Endothelial cell (in vitro differentiated cells): ENCODE results near the gene BBLN. TPM values are rescaled to one million over a fixed set of nuclear protein-coding genes. Genes with fewer than 3 reads are reported as not detected.

Experiments used
- DNase-seq: peaks from one replicate; pipeline ENCODE4 v3.0.0; 2021; ENCODE audit warnings: low spot score
- H3K27ac Mint-ChIP-seq: one replicate; pipeline ENCODE4 v1.8.0; 2021; ENCODE audit warnings: mixed read lengths, inconsistent platforms; ENCODE audit not compliant: unreplicated experiment
- H3K27me3 Mint-ChIP-seq: one replicate; pipeline ENCODE4 v1.8.0; 2021; ENCODE audit warnings: mild to moderate bottlenecking, moderate library complexity, mixed read lengths, inconsistent platforms; ENCODE audit not compliant: unreplicated experiment
- H3K36me3 Mint-ChIP-seq: one replicate; pipeline ENCODE4 v1.8.0; 2021; ENCODE audit warnings: mild to moderate bottlenecking, low read depth, mixed read lengths, inconsistent platforms; ENCODE audit not compliant: unreplicated experiment
- H3K4me1 Mint-ChIP-seq: one replicate; pipeline ENCODE4 v1.8.0; 2021; ENCODE audit warnings: mild to moderate bottlenecking, mixed read lengths, inconsistent platforms; ENCODE audit not compliant: unreplicated experiment
- H3K4me3 Mint-ChIP-seq: one replicate; pipeline ENCODE4 v1.8.0; 2021; ENCODE audit warnings: mild to moderate bottlenecking, mixed read lengths, inconsistent platforms; ENCODE audit not compliant: unreplicated experiment
- H3K9me3 Mint-ChIP-seq: one replicate; pipeline ENCODE4 v1.8.0; 2021; ENCODE audit warnings: mixed read lengths, inconsistent platforms; ENCODE audit not compliant: unreplicated experiment
- total RNA-seq: library from RNA; stranded (reverse); fragmentation: NEBNext Ultra II Directional; extraction: Animal tissue kit (Norgen Biotek cat#: 25700); gene quantifications from one replicate; pipeline ENCODE4 v1.2.1, GENCODE V29; 2021; ENCODE audit not compliant: unreplicated experiment
- TF ChIP-seq, protein P1 (sequence below): fragments of 200-600 bp; sonication (generic); IDR thresholded peaks from one replicate; pipeline ENCODE4 v1.5.0; 2021; ENCODE audit warnings: antibody characterized with exemption; ENCODE audit not compliant: unreplicated experiment

BBLN gene
- total RNA-seq, 1 donor from 2014 or later, result 62.1 TPM

DNA sequence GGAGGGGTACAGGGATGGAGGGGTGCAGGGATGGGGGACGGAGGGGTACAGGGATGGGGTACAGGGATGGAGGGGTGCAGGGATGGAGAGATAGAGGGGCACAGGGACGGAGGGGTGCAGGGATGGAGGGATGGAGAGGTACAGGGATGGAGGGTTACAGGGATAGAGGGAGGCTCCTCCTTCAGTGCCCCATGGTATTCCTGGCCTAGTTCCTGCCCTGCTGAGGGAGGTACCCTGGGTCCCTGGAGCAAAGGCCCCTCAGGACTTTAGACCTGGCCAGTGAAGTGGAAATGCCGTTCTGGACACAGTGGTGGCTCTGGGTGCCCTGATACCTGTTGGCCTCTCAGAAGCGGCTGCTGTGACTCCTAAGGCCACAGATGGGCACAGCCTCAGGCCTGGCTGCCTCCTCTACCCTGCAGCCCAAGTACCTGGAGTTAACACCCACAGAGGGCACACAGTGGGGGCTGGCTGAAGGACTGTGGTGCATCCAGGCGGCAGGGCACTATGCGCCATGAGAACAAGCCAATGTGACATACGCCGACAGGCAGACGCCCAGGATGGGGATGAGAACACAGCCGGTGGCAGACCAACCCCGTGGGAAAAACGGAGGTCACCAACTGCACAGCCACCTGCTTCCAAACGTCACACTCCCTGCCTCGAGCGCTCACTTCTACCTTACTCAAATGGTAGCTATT, 40.9 kb upstream of the BBLN start:
- no peaks in the 10 kb centered on the region for H3K36me3 Mint-ChIP-seq
- peaks cover 3% of the 10 kb centered on the region for H3K27me3 Mint-ChIP-seq
- TF ChIP-seq, protein P1, sequence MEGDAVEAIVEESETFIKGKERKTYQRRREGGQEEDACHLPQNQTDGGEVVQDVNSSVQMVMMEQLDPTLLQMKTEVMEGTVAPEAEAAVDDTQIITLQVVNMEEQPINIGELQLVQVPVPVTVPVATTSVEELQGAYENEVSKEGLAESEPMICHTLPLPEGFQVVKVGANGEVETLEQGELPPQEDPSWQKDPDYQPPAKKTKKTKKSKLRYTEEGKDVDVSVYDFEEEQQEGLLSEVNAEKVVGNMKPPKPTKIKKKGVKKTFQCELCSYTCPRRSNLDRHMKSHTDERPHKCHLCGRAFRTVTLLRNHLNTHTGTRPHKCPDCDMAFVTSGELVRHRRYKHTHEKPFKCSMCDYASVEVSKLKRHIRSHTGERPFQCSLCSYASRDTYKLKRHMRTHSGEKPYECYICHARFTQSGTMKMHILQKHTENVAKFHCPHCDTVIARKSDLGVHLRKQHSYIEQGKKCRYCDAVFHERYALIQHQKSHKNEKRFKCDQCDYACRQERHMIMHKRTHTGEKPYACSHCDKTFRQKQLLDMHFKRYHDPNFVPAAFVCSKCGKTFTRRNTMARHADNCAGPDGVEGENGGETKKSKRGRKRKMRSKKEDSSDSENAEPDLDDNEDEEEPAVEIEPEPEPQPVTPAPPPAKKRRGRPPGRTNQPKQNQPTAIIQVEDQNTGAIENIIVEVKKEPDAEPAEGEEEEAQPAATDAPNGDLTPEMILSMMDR, result no peak
- DNase-seq, result no peak
- peaks cover 2% of the 10 kb centered on the region for H3K4me1 Mint-ChIP-seq
- no peak overlapping the region for H3K4me3 Mint-ChIP-seq
- no peaks in the 10 kb centered on the region for H3K9me3 Mint-ChIP-seq
- no peak overlapping the region for H3K27ac Mint-ChIP-seq

DNA sequence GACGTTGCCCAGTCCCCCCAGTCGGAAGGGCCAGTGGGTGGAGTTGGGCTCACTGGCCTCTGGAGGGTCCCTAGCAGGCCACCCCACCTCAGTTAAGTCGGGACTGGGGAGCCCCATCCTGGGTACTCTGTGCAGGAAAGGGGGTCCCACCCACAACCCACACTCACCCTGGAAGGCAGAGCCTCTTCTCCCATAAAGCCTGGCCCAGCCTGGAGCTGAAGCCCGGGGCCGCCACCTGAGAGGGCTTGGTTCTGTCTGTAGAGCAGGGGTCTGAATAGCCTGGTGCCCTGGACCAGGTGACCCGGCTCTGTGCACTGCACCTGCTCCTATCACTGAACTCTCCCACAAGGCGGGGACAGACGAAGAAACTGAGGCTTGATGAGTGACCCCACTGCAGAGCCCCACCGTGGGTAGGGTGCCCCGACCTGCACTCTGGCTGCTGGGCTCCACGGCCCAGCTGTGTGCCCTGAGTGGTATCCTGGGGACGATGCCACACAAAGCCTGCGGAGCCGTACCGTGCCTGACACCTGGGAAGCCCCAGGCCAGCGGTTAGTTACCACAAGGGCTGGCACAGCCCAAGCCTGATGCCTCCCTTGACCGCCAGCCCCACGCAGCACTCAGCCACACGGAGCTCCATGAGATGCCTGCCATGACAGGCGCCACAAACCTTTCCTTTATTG, 39.9 kb upstream of the BBLN start:
- no peaks in the 10 kb centered on the region for H3K9me3 Mint-ChIP-seq
- TF ChIP-seq, protein P1, result no peak
- DNase-seq, result no peak

DNA sequence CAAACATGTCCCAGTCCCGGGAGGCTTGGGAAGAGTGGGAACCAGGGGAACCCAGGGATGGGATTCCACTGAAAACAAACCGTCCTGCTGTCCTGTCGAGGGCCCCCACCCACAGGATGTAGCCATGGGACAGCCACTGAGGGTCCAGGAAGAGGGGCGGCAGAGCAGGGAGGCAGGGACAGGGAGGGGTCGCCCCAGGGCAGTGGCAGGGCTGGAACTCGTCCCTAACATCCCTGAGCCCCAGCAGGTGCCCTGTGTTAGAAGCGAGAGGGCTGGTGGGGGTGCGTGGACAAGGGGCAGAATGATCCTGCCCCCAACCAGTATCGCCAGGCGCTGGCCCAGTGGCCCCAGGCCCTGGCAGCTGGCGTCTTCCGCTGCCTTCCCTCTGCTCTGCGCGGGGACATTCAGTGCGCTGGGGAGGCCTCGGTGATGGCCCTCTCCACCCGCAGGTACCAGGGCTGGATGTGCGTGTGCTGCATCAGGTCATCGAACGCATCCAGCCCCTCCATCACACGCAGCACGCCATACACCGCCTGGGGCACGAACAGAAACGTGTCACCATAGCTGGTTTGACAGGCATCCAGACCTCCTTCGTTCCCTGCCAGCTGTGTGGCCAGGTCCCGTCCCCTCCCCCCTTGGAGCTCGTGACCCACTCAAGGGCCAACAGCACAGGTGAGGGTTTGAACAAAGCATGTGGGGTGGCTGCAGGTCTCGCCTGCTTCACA, 39.2 kb upstream of the BBLN start:
- Mint-ChIP-seq H3K4me3 (no peak overlapping the region), H3K4me1 (peaks cover 11% of the 10 kb centered on the region), H3K36me3 (peaks cover 3% of the 10 kb centered on the region), H3K9me3 (no peaks in the 10 kb centered on the region), H3K27me3 (peaks cover 2% of the 10 kb centered on the region), H3K27ac (no peak overlapping the region)
- TF ChIP-seq, protein P1, result no peak
- DNase-seq, result no peak

More for the DNA sequence above, 39.9 kb upstream of the BBLN start:
- Mint-ChIP-seq H3K36me3 (peaks cover 3% of the 10 kb centered on the region), H3K4me3 (no peak overlapping the region), H3K27me3 (peaks cover 2% of the 10 kb centered on the region), H3K4me1 (peaks cover 7% of the 10 kb centered on the region), H3K27ac (no peak overlapping the region)

DNA sequence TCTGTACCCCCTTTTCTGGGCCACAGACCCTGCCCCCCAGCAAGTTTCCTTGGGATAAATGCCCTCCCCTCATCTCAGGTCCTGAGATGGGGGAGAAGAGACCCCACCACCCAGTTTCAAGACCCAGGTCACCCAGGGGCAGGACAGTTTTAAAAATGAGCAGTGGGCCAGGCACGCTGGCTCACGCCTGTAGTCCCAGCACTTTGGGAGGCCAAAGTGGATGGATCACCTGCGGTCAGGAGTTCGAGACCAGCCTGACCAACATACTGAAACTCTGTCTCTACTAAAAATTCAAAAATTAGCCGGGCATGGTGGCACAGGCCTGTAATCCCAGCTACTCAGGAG, 38.6 kb upstream of the BBLN start:
- TF ChIP-seq, protein P1, result no peak
- Mint-ChIP-seq H3K27ac (no peak overlapping the region), H3K27me3 (peaks cover 2% of the 10 kb centered on the region), H3K4me1 (peaks cover 11% of the 10 kb centered on the region), H3K9me3 (no peaks in the 10 kb centered on the region), H3K36me3 (peaks cover 3% of the 10 kb centered on the region), H3K4me3 (no peak overlapping the region)
- DNase-seq, result no peak
